Mucosa of stomach (tissue), 1 donor: Measurements from ENCODE around the gene NOXO1.
"Not testable (repeated sequence)": the region's sequence is repeated elsewhere in the genome, so short reads cannot be mapped to it uniquely, and the experiment has no call there.

Source experiments
- H3K27me3 ChIP-seq: one replicate; pipeline ENCODE4 v1.7.0; 2013; ENCODE audit warnings: mild to moderate bottlenecking, low read length; ENCODE audit not compliant: control insufficient read depth, insufficient read depth
- H3K36me3 ChIP-seq: one replicate; pipeline ENCODE4 v1.7.0; 2013; ENCODE audit warnings: low read length; ENCODE audit not compliant: control insufficient read depth, insufficient read depth
- H3K4me1 ChIP-seq: one replicate; pipeline ENCODE4 v1.7.0; 2013; ENCODE audit warnings: mild to moderate bottlenecking, low read length; ENCODE audit not compliant: control insufficient read depth, insufficient read depth
- H3K4me3 ChIP-seq: one replicate; pipeline ENCODE4 v1.7.0; 2013; ENCODE audit warnings: low read length
- H3K9ac ChIP-seq: one replicate; pipeline ENCODE4 v1.7.0; 2013; ENCODE audit warnings: mild to moderate bottlenecking, low read length, moderate library complexity
- H3K9me3 ChIP-seq: one replicate; pipeline ENCODE4 v1.7.0; 2013; ENCODE audit warnings: mild to moderate bottlenecking, low read length, moderate library complexity; ENCODE audit not compliant: control insufficient read depth
- donor health status: Pancreatic carcinoma.

NOXO1 gene

DNA sequence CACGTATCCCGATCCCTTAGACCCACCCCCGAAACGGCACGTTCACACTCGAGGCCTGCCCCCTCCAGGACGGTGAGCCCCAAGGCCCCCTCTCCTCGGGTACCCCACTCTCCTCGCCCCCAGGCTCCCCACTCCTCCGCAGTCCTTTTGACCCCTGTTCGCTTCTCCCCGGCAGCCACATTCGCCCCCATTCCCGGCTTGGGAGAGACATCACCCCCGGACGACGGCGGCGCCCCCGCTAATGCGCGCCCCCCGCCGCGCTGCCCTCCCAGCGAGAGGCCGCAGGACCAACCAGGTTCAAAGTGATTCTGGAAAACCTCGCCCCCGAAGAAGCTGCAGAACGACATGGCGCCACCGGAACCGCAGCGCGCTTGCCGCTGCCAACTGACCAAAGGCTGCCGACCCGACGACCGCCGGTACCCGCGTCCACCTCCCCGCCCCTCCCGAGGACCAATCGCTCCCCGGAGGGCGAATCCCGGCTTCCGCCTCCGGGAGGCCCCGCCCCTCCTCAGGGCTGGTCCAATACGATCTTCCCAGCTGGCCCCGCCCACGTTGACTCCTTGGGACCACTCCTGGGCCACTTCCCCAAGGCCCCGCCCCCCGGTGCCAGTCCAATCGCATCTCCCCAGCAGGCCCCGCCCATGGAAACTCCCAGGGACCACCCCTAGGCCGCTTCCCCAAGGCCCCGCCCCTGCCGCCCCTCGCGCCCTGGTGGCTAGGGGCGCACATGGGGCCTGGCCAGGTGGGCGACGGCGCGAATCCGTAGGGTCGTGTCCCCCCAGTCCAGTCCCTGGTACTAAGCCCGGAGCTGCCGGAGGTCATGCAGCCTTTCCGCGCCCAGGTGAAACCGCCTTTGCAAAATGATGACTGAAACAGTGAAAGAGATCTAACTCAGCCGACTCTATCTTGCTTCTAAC is 38.2 kb downstream of the NOXO1 start, which contains the start of gene MSRB1:
Gene MSRB1 (minus strand): TSS at position 390 of the 917 bp plus-strand sequence. CDS start 43 bp downstream, at position 347.
- no peaks in the 10 kb centered on the region for H3K36me3 ChIP-seq
- H3K4me1 ChIP-seq, result peaks cover 15% of the 10 kb centered on the region

DNA sequence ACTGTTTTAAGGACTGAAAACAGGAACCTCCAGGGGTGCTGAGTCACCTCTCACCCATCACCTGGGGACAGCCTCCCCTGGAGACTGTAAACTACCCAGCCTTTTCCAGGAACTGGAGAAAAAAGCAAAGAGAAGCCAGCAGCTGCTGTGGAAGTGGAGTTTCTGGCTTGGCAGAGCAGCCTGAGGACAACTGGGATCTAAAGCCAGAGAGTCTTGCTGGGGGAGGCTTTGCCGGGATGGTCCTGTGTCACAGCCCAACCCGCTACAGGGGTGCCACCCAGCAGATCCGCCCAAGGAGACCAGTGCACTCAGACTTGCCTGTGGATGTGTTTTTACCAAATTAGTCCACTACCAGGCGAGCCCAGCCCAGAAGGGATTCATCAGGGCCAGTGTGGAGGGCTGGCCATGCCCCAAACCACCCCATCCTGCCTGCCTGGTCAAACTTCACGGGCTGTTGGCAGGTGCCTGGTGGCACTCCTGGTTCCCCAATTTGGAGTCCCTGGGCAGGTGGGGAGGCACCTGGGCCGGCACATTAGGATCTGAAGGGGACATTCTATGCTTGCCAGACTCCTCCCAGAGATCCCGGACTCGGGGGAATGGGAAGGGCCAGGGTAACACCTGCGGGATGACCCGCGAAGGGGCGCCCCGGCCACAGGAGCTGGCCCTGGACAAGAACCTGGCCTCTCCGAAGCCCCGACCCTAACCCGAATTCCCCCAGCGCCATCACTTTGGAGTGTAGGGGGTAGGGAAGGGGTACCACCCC is 39.0 kb downstream of the NOXO1 start:
- Histone ChIP-seq H3K4me3 (peak overlapping the region; percentile 77), H3K9me3 (no peaks in the 10 kb centered on the region), H3K4me1 (peaks cover 15% of the 10 kb centered on the region), H3K27me3 (no peaks in the 10 kb centered on the region), H3K9ac (peak overlapping the region; percentile 80), H3K36me3 (no peaks in the 10 kb centered on the region)

More for the DNA sequence above, 38.2 kb downstream of the NOXO1 start, which contains the start of gene MSRB1:
- H3K9me3 ChIP-seq, result no peaks in the 10 kb centered on the region
- peak within 1 kb of the TSS; percentile 80 for H3K9ac ChIP-seq
- H3K4me3 ChIP-seq, result peak within 1 kb of the TSS; percentile 77
- no peaks in the 10 kb centered on the region for H3K27me3 ChIP-seq

DNA sequence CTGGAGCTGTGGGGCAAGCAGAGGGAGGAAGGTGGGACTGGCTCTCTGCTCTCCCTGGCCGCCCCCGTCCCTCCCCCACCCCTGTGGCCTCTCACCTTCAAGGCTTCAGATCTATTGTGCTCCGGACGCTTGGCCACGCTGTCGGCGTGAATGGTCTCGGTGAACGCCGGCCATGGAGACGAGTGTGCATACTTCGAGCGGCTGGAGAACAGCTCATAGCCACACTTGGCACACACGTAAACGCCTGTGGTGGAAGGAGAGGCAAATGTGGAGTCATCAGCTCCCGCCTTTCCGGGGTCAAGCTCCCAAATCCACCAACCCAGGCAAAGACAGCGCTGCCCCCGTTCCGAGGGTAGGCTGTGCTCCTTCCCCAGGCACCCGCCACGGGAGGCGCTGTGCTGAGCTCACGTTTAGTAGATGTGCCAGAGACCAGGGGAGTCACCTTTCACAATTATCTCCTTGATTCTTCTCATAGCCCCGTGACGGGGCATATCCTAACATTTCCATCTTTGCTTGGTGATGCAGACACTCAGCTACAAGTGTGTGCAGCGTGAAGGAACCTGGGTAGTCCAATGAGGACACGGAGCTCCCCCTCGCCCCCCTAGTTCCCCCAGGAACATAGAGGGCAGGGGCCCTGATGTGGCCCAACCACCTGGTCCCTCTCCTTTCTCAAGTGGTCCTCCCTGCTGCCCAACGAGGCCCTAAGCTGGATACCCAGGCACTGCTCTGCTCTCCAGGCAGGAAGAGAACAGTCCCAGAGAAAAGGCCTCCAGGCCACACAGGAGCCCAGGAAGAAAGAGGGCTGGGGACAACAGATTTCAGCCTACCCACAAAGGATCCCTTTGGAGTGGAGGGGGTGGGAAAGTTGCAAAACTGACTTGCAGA is 39.9 kb downstream of the NOXO1 start:
- Histone ChIP-seq H3K9ac (no peak overlapping the region), H3K4me1 (peaks cover 15% of the 10 kb centered on the region), H3K36me3 (no peaks in the 10 kb centered on the region), H3K27me3 (no peaks in the 10 kb centered on the region), H3K4me3 (no peak overlapping the region), H3K9me3 (no peaks in the 10 kb centered on the region)

DNA sequence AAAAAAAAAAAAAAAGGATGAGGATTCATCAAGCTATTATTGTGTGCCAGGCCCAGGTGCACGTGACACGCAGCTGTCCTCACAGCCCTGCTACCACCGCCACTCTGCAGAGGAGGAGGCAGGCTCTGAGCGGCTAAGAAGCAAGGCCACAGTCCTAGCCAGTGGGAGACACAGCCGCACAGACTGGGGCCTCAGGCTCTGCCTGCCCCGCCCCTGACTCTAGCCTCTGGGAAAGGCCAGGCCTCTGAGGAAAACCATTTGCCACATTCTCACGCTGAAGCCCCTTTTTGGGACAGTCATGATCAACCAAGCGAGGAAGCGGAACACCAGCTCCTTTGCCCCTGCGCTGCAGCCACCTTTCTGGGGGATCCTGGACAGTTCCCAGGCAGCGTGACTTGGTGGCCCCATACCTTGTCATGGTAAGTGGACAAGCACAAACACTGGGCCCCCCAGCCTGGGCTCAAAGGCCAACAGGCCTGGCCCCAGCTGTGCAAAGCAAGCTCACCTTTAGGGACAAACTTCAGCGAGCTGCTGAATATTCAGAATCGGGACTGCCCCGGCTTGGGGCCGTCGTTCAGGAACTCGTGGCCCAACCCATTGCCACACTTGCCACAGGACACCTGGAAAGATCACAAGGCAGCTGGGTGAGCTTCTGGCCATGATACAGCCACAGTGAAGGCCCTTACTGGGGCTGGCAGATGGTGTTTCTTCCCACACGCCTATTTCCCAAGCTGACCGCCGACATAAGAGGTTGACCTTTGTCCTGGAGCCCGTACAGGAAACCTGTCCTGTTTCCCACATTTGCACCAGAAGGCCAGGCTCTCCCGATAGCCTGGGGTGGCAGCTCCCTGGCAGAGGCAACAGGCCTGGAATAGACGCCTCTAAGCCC is 40.8 kb downstream of the NOXO1 start:
- H3K9me3 ChIP-seq, result no peaks in the 10 kb centered on the region
- H3K4me3 ChIP-seq, result no peak overlapping the region
- peaks cover 16% of the 10 kb centered on the region for H3K4me1 ChIP-seq
- H3K27me3 ChIP-seq, result no peaks in the 10 kb centered on the region
- H3K9ac ChIP-seq, result no peak overlapping the region
- H3K36me3 ChIP-seq, result no peaks in the 10 kb centered on the region

DNA sequence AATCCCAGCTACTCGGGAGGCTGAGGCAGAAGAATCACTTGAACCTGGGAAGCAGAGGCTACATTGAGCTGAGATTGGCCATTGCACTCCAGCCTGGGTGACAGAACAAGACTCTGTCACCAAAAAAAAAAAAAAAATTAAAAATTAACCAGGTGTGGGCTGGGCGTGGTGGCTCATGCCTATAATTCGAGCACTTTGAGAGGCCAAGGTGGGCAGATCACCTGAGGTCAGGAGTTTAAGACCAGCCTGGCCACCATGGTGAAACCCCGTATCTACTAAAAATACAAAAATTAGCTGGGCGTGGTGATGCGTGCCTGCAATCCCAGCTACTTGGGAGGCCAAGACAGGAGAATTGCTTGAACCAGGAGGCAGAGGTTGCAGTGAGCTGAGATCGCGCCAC is 41.4 kb downstream of the NOXO1 start:
- H3K36me3 ChIP-seq, H3K9ac ChIP-seq, H3K9me3 ChIP-seq, H3K4me3 ChIP-seq, H3K27me3 ChIP-seq: not testable (repeated sequence)
- H3K4me1 ChIP-seq, result peaks cover 20% of the 10 kb centered on the region

DNA sequence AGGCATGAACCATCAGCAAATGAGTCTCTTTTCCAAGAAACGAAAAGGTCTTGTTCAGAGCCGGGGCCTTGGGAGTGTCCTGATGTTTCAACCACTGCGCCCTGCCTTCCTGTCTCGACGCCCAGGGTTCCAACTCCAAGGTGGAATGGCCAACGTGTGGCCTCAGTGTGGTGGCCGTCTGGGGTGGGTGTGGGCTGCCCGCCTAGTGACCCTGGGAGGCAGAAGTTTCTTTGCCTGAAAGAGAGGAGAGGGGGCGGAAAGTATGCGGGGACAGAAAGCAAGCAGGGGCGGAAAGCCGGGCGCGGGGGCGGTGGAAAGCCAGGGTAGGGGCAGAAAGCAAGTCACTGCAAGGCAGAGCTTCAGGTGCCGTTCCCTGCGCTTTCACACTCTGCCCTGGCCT is 42.4 kb downstream of the NOXO1 start:
- Histone ChIP-seq H3K9me3 (no peaks in the 10 kb centered on the region), H3K4me1 (peaks cover 20% of the 10 kb centered on the region), H3K4me3 (no peak overlapping the region), H3K9ac (no peak overlapping the region), H3K36me3 (no peaks in the 10 kb centered on the region), H3K27me3 (no peaks in the 10 kb centered on the region)

DNA sequence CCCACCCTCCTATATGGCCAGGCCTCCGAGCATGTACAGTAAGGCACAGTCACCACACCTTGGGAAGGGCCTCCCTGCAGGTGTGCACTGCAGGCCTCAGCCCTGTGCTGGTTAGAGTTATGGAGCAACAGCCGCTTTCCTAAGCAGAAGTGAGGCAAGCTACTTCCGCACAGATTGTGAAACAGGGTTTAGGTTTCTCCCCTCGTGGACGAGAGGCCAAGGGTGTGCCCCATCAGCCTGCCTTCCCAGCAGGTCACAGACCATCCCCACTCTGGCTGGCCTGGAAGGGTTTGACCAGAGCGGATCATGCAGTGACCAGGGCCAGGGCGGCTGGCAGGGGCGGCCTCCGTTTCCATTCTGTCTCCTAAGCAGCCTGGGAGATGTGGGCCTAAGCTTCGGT is 43.0 kb downstream of the NOXO1 start:
- Histone ChIP-seq H3K9ac (no peak overlapping the region), H3K4me1 (peaks cover 20% of the 10 kb centered on the region), H3K9me3 (no peaks in the 10 kb centered on the region), H3K27me3 (no peaks in the 10 kb centered on the region), H3K36me3 (no peaks in the 10 kb centered on the region), H3K4me3 (no peak overlapping the region)

DNA sequence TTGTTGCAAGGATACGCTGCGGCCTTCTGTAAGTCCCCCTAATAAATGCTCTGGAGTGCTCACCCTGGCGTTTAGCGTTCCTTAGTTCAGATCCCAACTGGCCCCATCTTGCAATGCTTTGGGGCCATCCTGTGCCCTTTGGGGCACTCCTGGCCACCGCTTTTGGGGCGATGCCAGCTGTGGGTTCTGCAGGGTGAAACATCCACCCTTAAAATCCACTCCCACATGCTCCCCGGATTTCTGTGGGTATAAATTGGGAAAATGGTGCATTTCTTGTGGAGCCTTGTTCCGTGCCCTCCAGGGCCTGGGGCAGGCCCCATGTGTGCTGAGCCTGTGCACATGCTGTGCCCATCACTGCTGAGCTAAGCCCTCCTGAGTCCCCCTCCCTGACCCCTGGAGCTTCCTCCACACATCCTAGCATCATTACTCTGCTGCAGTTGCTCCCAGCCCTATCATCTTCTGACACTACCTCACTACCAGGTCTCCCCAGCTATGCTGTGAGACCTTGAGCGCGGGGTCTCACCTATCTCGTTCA is 44.3 kb downstream of the NOXO1 start:
- Histone ChIP-seq H3K4me1 (peaks cover 13% of the 10 kb centered on the region), H3K36me3 (no peaks in the 10 kb centered on the region), H3K27me3 (no peaks in the 10 kb centered on the region)

DNA sequence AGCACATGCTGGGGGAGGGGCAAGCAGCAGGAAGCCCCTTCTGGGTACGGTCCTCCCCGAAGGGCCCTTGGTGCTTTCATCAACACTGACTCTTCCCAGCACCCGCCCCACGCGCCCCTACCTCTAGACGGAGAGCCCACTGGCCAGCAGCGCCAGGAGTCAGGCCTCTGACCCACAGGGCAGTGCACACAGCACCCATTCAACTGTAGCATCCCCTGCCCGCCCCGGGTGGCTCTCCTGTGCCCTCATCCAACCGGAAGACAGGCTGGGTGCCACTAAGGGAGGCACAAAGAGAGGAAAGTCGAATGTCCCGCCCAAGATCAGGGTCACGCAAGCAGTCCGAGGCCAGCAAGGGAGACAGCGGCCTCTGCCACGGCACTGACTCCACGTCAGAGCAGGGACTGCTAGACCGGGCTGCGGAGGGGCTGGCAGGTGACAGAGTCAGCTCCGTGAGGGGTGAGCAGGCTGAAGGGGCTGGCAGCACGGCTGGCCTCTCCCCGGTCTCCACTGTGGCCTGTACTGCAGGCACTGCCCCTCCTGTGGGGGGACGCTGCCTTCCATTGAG is 48.1 kb downstream of the NOXO1 start:
- Histone ChIP-seq H3K4me3 (no peak overlapping the region), H3K9ac (no peak overlapping the region), H3K36me3 (no peaks in the 10 kb centered on the region), H3K27me3 (no peaks in the 10 kb centered on the region), H3K9me3 (no peaks in the 10 kb centered on the region), H3K4me1 (peaks cover 5% of the 10 kb centered on the region)

More for the DNA sequence above, 44.3 kb downstream of the NOXO1 start:
- H3K9ac ChIP-seq, result no peak overlapping the region
- no peak overlapping the region for H3K4me3 ChIP-seq
- H3K9me3 ChIP-seq, result no peaks in the 10 kb centered on the region

DNA sequence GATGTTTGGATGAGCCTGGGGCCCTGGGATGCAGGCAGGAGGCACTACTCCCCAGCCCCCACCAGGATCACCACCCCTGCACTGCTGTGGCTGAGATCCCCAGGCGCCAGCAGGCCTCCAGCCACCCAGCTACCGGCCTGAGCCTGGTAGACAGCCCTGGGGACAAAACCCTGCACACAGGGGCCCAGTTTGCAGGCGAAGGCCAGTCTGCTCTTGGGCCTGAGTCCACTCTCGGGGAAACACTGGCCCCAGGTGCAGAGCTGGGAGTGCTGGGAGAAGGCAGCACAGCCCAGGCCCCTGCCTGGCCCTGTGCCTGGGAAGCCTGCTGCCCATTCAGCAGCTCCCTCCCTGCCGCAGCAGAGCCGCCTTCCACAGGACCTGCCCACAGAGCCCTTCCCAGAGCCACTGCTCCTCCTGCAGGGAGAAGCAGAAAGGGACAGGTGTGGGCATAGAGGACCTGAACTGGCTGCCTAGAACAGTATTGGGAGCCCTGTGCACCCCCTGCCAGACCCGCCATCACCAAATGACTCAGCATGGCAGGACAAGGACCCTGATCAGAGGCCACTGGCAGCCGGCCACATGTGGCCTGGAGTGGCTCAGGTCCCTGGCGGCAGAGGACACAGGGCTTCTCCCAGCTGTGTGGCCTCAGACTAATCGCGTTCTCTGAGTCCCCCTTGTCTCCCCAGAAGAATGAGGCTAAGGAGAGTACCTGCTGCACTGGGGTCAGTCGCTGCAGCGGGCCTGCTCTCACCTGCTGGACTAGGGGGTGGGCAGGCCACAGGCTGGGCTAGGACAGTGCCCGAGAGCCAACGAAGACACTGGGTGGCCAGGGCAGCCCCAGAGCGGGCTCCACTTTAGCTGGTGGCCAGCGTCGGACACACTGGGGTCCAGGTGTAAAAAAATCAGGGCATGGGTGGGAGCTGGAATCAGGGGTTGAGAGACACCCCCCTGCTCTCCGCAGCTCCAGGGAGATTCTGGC is 48.9 kb downstream of the NOXO1 start:
- peaks cover 5% of the 10 kb centered on the region for H3K4me1 ChIP-seq
- no peak overlapping the region for H3K4me3 ChIP-seq
- H3K27me3 ChIP-seq, result no peaks in the 10 kb centered on the region
- H3K9me3 ChIP-seq, result no peaks in the 10 kb centered on the region
- H3K36me3 ChIP-seq, result no peaks in the 10 kb centered on the region
- H3K9ac ChIP-seq, result no peak overlapping the region
